ENCODE data around the gene EIF2B2.

DNA sequence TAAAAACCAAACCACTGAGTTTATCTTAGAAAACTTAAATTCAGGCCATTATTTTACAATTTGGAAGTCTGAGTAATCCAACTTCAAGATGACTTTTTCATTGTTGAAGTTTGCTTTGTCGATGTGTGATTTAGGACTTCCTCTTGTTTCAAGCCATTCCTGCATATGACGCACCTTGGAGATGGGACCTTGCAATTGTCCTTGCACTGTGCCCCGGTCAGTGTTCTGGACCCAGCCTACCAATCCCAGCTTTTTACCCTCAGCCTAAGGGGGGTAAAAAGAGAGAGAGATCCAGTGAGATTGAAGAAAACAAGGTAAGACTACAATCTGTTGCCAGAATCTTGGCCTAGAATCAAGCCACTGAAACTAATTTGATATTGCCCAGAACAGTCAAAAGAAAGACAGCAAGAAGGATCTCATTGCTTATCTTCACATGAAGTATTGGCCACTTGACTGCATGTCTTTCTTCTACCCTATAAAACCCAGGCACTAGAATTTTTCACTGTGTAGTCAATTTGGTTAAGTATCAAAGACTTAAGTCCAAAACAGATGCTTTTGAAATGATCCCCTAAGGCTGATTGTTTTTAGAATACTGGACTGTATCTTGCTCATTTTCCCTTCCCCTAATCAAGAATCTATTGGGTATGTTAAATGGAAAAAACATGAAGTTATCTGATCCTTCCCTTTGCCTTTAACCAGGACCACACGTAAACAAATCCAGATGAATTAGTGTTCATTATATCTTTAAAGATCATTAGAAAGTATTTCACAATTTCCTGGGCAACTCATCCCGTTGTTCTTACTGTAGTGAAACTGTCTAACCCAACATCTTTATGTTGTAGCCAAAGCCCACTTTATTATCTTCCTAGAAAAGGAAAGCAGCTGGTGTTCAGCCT lies 50.9 kb downstream of the EIF2B2 start:
- no peak for TF ChIP-seq TOE1 (IDR thresholded peaks at IDR 0.05; ENCODE audit: borderline replicate concordance)
- no peak for TF ChIP-seq TOE1 (CRISPR knock-in tag; IDR thresholded peaks at IDR 0.05; ENCODE audit: borderline replicate concordance, low read depth)
- TF ChIP-seq, protein P1, sequence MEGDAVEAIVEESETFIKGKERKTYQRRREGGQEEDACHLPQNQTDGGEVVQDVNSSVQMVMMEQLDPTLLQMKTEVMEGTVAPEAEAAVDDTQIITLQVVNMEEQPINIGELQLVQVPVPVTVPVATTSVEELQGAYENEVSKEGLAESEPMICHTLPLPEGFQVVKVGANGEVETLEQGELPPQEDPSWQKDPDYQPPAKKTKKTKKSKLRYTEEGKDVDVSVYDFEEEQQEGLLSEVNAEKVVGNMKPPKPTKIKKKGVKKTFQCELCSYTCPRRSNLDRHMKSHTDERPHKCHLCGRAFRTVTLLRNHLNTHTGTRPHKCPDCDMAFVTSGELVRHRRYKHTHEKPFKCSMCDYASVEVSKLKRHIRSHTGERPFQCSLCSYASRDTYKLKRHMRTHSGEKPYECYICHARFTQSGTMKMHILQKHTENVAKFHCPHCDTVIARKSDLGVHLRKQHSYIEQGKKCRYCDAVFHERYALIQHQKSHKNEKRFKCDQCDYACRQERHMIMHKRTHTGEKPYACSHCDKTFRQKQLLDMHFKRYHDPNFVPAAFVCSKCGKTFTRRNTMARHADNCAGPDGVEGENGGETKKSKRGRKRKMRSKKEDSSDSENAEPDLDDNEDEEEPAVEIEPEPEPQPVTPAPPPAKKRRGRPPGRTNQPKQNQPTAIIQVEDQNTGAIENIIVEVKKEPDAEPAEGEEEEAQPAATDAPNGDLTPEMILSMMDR (IDR thresholded peaks at IDR 0.05 in 2 of 3, conservative IDR thresholded peaks at IDR 0.05 in 1 of 3; ENCODE audit: insufficient read depth in 2 of 3, low read depth in 1 of 3, low read length in 3 of 3) = no peak
- no peak for TF ChIP-seq ZFX (CRISPR knock-in tag; IDR thresholded peaks at IDR 0.05)
